Colonic mucosa (tissue), 4 donors: ENCODE measurements around the gene RUNX3. TPM values are rescaled to one million over a fixed set of nuclear protein-coding genes. Genes with fewer than 3 reads are reported as not detected.

Source experiments
- DNase-seq: peaks from one replicate; pipeline ENCODE4 v3.0.0-alpha.2; 2020
- H3K27ac ChIP-seq: fragments of 200-600 bp; one replicate; pipeline ENCODE4 v1.8.0; 2021
- H3K27me3 ChIP-seq: fragments of 200-600 bp; one replicate; pipeline ENCODE4 v1.8.0; 2021
- H3K36me3 ChIP-seq: fragments of 200-600 bp; one replicate; pipeline ENCODE4 v1.8.0; 2021
- H3K4me1 ChIP-seq: fragments of 200-600 bp; one replicate; pipeline ENCODE4 v1.8.0; 2021; ENCODE audit warnings: mild to moderate bottlenecking
- H3K4me3 ChIP-seq: fragments of 200-600 bp; one replicate; pipeline ENCODE4 v1.8.0; 2021
- H3K9ac ChIP-seq, 2 donors: one replicate each; pipeline ENCODE4 v1.7.0; 2013; ENCODE audit warnings: control low read depth in 2 of 2, low read depth in 2 of 2, low read length in 2 of 2
- H3K9me3 ChIP-seq: fragments of 200-600 bp; one replicate; pipeline ENCODE4 v1.8.0; 2021
- intact Hi-C: fragments of 100-400 bp; cut with DNase I; formaldehyde crosslinking; loops from one replicate; pipeline ENCODE4 v1.14.1; 2022
- total RNA-seq, 2 donors: library from RNA; stranded (reverse); fragmentation: NEBNext Ultra II Directional in 1 of 2; extraction: Animal tissue kit (Norgen Biotek cat#: 25700) in 1 of 2; gene quantifications; one replicate each; pipeline ENCODE4 v1.2.1, GENCODE V29; 2021
- TF ChIP-seq, protein P1 (sequence below): fragments of 200-600 bp; IDR thresholded peaks from one replicate; pipeline ENCODE4 v1.8.0; 2022; ENCODE audit warnings: antibody characterized with exemption, mild to moderate bottlenecking
- donor health status: healthy.
- donor health status: DM: no; HTN: no; CAD: no.
- donor health status: DM: no; HTN: no; CAD: no.

RUNX3 gene
- total RNA-seq, 2 donors from 2014 or later = 1.6 to 3.2 TPM

DNA sequence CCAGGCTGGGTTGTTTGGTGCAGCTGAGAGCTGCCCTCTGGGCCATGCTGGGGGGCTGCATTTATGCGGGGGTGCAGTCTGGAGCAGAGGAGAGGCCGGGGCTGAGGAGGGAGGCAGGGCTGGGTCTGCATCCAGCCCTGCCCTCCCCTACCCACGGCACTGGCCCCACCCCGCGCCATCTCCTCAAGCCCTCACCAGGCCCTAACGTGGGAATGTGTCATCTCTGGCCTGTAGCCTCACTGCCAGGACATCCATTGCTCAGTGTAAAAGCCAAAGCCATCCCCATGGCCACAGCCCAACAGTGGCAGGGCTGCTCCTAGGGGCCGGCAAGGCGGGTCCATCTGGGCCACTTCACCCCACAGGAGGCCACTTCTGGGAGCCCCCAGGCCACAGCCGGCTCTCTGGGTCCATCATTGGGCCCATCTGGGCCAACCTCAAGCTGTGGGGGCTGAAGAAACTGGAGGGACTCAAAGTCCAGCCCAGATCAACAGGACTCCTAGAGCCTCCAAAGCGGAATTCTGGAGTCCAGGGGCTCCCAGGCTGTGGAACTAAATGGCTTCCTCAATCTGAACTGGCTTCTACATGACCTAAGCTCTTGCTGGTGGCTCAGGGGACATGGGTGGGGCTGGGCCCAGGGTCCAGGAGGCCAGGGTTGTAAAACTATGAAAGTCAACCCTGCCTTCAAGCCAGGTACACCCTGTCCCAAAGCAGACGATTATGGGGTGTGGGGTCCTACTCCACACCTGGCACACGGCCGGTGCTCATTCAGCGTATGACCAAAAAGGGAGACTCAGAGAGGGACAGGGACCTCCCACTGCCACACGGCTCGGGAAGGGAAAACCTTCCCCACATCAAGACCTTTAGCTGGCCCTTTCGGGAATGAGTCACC is 32.6 kb downstream of the RUNX3 start:
- H3K4me3 ChIP-seq = no peak overlapping the region
- TF ChIP-seq, protein P1, sequence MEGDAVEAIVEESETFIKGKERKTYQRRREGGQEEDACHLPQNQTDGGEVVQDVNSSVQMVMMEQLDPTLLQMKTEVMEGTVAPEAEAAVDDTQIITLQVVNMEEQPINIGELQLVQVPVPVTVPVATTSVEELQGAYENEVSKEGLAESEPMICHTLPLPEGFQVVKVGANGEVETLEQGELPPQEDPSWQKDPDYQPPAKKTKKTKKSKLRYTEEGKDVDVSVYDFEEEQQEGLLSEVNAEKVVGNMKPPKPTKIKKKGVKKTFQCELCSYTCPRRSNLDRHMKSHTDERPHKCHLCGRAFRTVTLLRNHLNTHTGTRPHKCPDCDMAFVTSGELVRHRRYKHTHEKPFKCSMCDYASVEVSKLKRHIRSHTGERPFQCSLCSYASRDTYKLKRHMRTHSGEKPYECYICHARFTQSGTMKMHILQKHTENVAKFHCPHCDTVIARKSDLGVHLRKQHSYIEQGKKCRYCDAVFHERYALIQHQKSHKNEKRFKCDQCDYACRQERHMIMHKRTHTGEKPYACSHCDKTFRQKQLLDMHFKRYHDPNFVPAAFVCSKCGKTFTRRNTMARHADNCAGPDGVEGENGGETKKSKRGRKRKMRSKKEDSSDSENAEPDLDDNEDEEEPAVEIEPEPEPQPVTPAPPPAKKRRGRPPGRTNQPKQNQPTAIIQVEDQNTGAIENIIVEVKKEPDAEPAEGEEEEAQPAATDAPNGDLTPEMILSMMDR = no peak
- intact Hi-C loops = loop anchor here (2.0 kb wide), 1 partner anchor 49 kb away; no protein-coding TSS in a partner anchor
- no peaks in the 10 kb centered on the region for H3K4me1 ChIP-seq
- DNase-seq = peak; percentile 22
- peak overlapping the region in 1 of 2 donors; percentile 40 for H3K9ac ChIP-seq
- H3K9me3 ChIP-seq = no peaks in the 10 kb centered on the region
- no peak overlapping the region for H3K27ac ChIP-seq
- H3K27me3 ChIP-seq = no peaks in the 10 kb centered on the region
- H3K36me3 ChIP-seq = no peaks in the 10 kb centered on the region

DNA sequence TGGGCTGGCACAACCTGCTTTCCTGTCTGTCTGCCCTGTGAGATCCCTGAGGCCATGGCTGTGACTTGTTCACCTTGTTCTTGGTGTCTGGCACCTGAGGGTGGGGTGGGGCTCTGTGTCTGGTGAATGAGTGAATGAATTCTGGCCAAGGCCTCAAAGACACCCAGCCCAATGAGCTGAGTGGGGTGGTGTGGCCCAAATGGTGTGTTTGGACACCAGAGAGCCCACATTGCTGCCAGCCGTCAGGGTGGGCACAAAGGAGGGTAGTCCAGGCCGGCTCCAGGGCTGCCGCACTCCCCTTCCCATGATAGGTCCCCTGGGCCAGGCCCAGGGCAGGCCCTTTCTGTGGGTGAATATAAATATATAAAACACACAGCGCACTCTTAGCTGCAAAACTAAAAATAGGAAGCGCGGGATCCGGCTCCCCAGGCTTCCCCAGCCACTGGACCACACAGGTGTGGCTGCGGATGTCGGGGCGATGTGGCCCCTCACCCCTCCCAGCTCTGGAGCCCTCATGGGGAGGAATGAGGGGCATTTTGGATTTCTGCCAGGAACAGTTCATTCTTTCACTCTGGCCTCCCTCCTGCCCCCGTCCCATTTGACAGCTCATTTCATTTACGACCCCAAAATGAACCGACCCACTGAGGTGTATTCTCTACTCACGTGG is 33.3 kb downstream of the RUNX3 start:
- H3K4me1 ChIP-seq = no peaks in the 10 kb centered on the region
- intact Hi-C loops = no loop called here
- H3K27me3 ChIP-seq = no peaks in the 10 kb centered on the region
- H3K4me3 ChIP-seq = no peak overlapping the region
- TF ChIP-seq, protein P1 = no peak
- H3K9me3 ChIP-seq = no peaks in the 10 kb centered on the region
- H3K27ac ChIP-seq = no peak overlapping the region
- no peaks in the 10 kb centered on the region for H3K36me3 ChIP-seq
- DNase-seq = peak; percentile 14
- no peak overlapping the region for H3K9ac ChIP-seq

DNA sequence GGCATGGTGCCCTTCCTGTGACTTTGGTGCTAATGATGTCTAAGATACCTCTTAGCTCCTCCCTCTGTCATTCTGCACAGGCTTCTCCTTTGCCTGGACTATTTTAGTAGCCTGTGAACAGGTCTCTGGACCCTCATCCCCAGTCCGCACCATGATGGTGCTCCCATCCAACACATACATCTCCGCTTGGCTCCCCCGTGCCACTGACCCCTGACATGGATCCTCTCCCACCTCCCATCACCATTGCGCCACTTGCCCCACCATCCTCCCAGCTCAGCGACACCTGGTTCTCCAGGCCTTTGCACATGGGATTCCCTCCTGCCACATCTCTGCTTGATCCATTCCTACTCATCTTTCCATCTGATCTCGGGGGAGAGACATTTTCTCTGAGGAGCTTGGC is 33.9 kb downstream of the RUNX3 start:
- intact Hi-C loops = no loop called here
- no peak overlapping the region for H3K9ac ChIP-seq
- no peak overlapping the region for H3K27ac ChIP-seq
- H3K4me3 ChIP-seq = no peak overlapping the region
- DNase-seq = peak; percentile 13
- H3K4me1 ChIP-seq = no peaks in the 10 kb centered on the region
- TF ChIP-seq, protein P1 = no peak
- no peaks in the 10 kb centered on the region for H3K27me3 ChIP-seq
- H3K9me3 ChIP-seq = no peaks in the 10 kb centered on the region
- H3K36me3 ChIP-seq = no peaks in the 10 kb centered on the region

DNA sequence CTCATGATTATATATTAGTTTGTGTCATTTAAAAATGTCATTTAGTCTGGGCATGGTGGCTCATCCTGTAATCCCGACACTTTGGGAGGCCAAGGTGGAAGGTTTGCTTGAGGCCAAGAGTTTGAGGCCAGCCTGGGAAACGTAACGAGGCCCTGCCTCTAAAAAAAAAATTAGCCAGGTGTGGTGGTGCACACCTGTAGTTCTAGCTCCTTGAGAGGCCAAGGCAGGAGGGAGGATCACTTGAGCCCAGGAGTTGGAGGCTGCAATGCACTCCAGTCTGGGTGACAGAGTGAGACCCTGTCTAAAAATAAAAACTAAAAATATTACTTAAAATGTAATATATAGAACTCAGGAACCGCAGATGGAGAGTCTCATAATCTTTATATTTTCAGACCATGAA is 34.6 kb downstream of the RUNX3 start:
- no peak for DNase-seq
- no peaks in the 10 kb centered on the region for H3K27me3 ChIP-seq
- no peaks in the 10 kb centered on the region for H3K4me1 ChIP-seq
- H3K36me3 ChIP-seq = no peaks in the 10 kb centered on the region
- no peak overlapping the region for H3K4me3 ChIP-seq
- TF ChIP-seq, protein P1 = no peak
- H3K9ac ChIP-seq = no peak overlapping the region
- H3K9me3 ChIP-seq = no peaks in the 10 kb centered on the region
- intact Hi-C loops = no loop called here
- no peak overlapping the region for H3K27ac ChIP-seq

DNA sequence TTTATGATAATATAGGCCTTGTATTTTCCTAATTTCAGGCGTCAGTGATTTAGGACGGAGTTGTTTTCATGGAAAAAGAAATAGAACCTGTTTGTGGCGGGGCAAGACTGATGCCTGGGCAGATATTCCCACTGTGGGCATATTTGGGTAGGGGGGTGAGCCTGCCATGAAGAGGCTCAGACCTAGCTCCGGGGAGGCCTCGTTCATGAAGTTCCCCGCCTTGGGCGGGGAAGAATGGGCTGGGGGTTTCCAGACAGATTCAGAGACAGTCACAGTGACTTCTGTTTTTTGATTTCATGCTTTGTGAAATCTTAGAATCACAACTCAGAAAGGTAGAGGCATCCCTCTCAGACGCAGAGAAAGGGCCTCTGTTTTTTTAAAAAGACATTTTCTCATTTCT is 36.1 kb downstream of the RUNX3 start:
- Histone ChIP-seq H3K27ac (no peak overlapping the region), H3K4me3 (no peak overlapping the region), H3K9me3 (no peaks in the 10 kb centered on the region), H3K9ac (no peak overlapping the region), H3K4me1 (no peaks in the 10 kb centered on the region), H3K36me3 (no peaks in the 10 kb centered on the region), H3K27me3 (no peaks in the 10 kb centered on the region)
- TF ChIP-seq, protein P1 = no peak
- no peak for DNase-seq
- intact Hi-C loops = no loop called here
